IPS DF 4.7 (cell line): ENCODE results near the gene NYAP2.

ENCODE experiments used
- DNase-seq: peaks from one replicate; pipeline ENCODE4 v3.0.0-alpha.2; 2013; ENCODE audit warnings: low spot score; ENCODE audit errors: extremely low read depth

The NYAP2 gene

GRCh38 chr2:225479386-225479785 is 79.9 kb downstream of the NYAP2 start:
- no peak for DNase-seq

DNA sequence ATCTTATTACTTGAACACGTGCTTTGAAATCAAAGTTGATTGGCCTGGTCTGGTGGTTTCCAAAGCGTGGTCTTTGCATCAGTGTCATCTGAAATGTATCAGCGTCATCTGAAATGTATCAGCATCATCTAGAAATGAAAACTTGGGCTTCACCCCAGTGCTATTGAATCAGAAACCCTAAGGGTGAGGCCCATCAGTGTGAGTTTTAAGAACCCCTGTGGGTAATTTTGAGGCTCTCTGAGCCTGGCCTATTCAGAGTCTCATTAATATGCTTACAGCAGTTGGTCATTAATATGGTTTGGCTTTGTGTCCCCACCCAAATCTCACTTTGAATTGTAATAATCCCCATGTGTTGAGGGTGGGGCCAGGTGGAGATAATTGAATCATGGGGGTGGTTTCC is 85.2 kb downstream of the NYAP2 start:
- no peak for DNase-seq

DNA sequence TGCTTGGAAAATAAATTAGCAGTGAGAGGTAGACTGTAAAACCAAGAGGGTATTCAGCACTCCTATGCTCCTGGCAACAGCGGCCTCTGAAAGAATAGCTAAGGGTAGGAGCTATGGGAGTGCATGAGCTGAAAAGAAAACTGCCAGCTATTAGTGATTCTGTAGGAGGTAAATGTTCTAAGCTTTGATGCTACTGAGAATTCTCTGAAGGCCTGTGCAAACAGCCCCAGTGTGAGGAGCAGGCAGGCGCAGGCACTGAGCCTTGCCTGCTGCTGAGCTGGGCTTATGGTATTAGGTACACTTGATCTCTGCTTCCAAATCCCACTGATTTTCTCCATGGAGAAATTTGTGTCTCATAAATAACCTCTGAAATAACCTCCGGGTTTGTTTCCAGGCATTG is 86.7 kb downstream of the NYAP2 start:
- no peak for DNase-seq

DNA sequence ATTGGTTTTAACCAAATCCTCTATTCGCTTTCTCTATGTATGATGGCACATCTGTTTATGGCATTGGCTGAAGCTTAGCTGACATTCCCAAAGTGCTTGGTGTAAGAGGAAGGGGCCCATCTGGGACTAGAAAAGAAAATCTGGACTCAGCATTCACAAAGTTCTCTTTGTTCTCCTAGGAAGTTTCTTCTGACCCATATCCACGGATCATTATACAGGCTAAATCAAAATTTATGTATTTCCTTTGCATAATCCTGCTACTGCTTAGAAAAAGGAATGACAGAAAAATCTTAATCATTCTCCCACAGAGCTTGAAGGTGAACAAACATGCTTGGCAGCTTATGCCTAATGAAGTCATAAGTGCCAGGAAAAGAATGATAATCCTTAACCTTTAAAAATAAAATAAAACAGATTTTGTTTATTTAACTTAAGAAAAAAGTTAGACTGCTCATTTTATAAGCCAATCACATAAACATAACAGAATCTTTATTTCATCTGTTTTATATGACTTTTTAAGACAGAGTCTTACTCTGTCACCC is 88.4 kb downstream of the NYAP2 start:
- no peak for DNase-seq

GRCh38 chr2:225488743-225489142 is 89.2 kb downstream of the NYAP2 start:
- no peak for DNase-seq

- no peak for DNase-seq
Observed at GRCh38 chr2:225493420-225494099, 94.0 kb downstream of the NYAP2 start.

GRCh38 chr2:225494100-225494459 is 94.6 kb downstream of the NYAP2 start:
- DNase-seq = no peak

GRCh38 chr2:225495706-225496105 is 96.2 kb downstream of the NYAP2 start:
- no peak for DNase-seq

DNA sequence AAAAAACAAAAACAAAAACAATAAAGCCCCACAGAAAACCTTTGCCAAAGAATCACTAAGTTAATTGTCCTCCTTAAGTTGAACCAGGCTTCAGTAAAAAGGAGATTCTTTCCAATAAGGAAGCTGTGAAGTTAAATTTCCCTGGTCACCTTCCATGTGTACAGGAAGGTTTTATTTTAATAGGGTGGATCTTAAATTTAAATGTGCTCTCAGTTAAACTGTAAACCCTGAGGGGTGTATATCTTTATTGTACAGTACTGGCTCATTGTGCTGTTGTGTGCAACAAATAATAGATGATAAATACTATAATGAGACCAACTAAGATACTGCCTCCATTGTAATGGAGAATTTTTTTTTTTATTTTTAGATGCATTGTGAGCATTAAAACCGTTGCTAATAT is 97.1 kb downstream of the NYAP2 start:
- no peak for DNase-seq

DNA sequence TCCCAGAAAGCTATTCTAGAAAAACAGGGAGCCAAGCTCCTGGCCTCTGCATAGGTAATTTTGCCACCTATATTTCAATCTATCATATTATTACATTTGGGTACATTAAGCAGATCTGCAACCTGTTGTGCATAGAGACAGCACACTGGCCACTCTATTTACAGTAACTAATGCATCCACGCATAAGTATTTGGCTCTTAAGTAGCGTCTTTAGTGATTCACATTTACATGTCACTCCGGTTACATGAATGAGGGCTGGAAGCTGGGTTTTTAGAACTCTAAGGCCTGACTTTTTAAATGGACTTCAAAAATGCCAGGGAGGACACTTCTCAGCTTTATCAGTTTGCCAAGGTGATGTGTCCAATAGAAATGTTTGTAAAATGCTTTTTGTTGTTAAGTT is 97.7 kb downstream of the NYAP2 start:
- no peak for DNase-seq

- DNase-seq = no peak
Observed at GRCh38 chr2:225501022-225501421, 101.5 kb downstream of the NYAP2 start.

- DNase-seq = no peak
Observed at GRCh38 chr2:225502971-225503370, 103.5 kb downstream of the NYAP2 start.

GRCh38 chr2:225510796-225511195 is 111.3 kb downstream of the NYAP2 start:
- DNase-seq = no peak

DNA sequence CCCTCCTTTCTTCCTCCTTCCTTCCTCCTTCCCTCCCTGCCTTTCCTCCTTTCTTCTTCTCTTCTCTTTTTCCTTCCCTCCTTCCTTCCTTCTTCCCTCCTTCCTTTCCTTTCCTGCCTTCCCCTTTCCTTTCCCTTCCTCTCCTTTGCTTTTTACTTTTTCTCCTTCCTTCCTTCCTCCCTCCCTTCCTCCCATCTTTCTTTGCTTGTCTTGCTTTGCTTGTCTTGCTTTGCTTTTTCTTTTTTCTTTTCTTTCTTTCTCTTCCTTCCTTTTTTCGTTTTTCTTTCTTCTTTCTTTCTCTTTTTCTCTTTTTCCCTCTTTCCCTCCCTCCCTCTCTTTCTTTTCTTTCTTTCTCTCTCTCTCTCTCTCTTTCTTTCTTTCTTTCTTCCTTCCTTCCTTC is 113.0 kb downstream of the NYAP2 start:
- no peak for DNase-seq

DNA sequence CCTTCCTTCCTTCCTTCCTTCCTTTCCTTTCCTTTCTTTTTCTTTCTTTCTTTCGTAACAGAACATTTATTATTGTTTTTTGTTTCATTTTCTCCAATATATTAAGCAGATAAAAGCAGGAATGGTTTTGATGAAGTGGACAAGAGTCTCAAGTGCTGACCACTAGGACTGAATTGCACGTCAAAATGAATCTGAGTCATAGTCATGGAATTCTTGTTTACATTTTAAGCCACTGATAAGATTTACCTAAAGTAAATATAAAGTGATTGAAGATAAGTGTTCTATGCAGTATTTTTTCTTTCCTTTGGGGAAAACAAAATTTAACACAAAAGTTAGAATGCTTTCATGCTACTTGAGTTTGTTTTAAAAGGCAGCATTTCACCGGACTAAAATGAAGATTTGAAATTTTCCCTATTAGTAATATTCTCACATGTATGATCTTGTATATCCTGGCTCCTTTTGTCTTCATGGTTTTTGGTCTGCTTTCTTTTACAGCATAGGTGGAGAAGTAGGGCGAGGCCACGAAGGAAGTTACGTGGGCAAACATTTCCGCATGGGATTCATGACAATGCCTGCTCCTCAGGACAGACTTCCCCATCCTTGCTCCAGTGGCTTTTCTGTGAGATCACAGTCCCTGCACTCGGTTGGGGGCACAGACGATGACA is 113.5 kb downstream of the NYAP2 start:
- DNase-seq = no peak

- no peak for DNase-seq
Observed at GRCh38 chr2:225515033-225515432, 115.5 kb downstream of the NYAP2 start.

GRCh38 chr2:225526760-225527390 is 127.4 kb downstream of the NYAP2 start:
- no peak for DNase-seq

DNA sequence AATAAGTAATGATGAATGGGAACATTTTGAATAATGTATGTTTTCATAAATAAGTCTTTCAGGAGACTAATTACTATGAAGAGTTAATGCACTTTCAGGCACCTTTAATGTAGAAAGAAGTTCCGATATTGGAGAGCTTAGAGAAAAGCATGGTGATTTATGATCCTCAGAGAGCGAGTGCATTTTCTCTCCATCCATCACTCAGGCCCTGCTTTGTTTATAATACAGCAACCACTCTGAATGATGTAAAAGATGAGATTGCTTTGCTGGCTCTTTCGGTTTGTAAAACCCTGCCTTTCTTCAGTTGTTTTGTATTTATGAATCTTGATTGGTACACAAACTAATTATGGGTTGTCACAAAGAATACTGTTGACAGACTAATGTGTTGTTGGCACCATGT is 132.0 kb downstream of the NYAP2 start:
- no peak for DNase-seq

GRCh38 chr2:225532096-225532495 is 132.6 kb downstream of the NYAP2 start:
- no peak for DNase-seq

DNA sequence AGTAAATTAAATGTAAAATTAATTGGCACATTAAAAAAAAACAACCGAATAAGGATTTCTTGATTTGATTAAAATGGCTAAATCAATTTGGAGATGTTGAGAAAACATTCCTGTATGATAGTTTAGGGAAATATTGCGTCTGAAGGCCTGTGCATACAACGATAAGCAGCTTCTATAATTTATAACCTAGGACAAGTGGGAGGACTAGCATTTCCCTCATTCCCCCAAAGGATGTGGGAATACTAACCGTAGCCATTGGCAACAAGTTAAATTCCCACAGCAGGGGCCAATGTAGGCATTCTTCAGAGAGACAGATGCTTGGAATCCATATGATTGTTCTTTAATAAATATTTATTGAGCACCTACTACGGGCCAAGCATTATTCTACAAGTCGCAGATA is 134.5 kb downstream of the NYAP2 start:
- no peak for DNase-seq

DNA sequence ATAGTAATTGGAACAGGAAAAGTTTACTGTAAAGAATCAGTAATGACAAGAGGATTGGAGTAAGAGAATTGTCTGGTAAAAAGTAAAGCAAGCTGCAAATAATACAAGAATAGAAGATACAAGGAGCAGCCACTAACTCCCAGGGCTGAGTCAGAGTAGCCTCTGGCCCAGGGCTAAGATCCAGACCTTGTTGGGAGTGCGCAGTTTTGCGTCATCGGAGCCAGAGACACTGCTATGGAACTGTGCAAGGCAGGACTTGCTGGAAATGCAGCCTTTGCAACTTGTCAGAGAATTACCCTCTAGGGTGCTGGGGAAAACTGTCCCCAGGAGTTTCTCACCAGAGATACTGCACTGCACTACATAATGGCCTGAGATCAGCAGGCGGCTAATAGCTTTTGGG is 135.2 kb downstream of the NYAP2 start:
- DNase-seq = no peak

GRCh38 chr2:225536036-225536435 is 136.5 kb downstream of the NYAP2 start:
- no peak for DNase-seq

- no peak for DNase-seq
Observed at GRCh38 chr2:225543626-225544025, 144.1 kb downstream of the NYAP2 start.
